Mesenchymal stem cell (in vitro differentiated cells and primary cell): ENCODE data around the gene LRRC45.

Experiments used
- DNase-seq: peaks from one replicate; pipeline ENCODE4 v3.0.0-alpha.2; 2013
- H2AFZ ChIP-seq: one replicate; pipeline ENCODE4 v1.6.1; 2013; ENCODE audit warnings: low read depth, mild to moderate bottlenecking, control low read depth, inconsistent platforms, low read length, moderate library complexity
- H2AK5ac ChIP-seq: 2 replicates; pipeline ENCODE4 v1.6.1; 2013; ENCODE audit warnings: low read length, moderate library complexity, mild to moderate bottlenecking, inconsistent platforms; ENCODE audit not compliant: severe bottlenecking
- H2BK120ac ChIP-seq: one replicate; pipeline ENCODE4 v1.6.1; 2013; ENCODE audit warnings: low read depth, mild to moderate bottlenecking, inconsistent platforms, low read length, moderate library complexity
- H2BK12ac ChIP-seq, 2 experiments: one replicate each; pipeline ENCODE4 v1.6.1; 2013; ENCODE audit warnings: inconsistent platforms in 2 of 2, low read length in 2 of 2, mild to moderate bottlenecking in 2 of 2, moderate library complexity in 2 of 2, control low read depth in 1 of 2
- H2BK15ac ChIP-seq: one replicate; pipeline ENCODE4 v1.6.1; 2013; ENCODE audit warnings: mild to moderate bottlenecking, low read depth, inconsistent platforms; ENCODE audit not compliant: poor library complexity, severe bottlenecking
- H2BK5ac ChIP-seq: 2 replicates; pipeline ENCODE4 v1.6.1; 2013; ENCODE audit warnings: low read depth, mild to moderate bottlenecking, low read length, control low read depth, inconsistent platforms; ENCODE audit not compliant: poor library complexity, severe bottlenecking
- H3K14ac ChIP-seq, 2 experiments: one replicate each; pipeline ENCODE4 v1.6.1; 2013; ENCODE audit warnings: inconsistent platforms in 2 of 2, low read length in 2 of 2, control low read depth in 1 of 2, mild to moderate bottlenecking in 1 of 2, moderate library complexity in 1 of 2
- H3K18ac ChIP-seq, 2 experiments: one replicate each; pipeline ENCODE4 v1.6.1; 2013; ENCODE audit warnings: inconsistent platforms in 2 of 2, low read length in 2 of 2, control low read depth in 1 of 2, low read depth in 1 of 2, mild to moderate bottlenecking in 1 of 2
- H3K23ac ChIP-seq, 2 experiments: one replicate each; pipeline ENCODE4 v1.6.1; 2013; ENCODE audit warnings: inconsistent platforms in 2 of 2, low read length in 2 of 2, mild to moderate bottlenecking in 2 of 2, moderate library complexity in 2 of 2, control low read depth in 1 of 2
- H3K27ac ChIP-seq: 2 replicates; pipeline ENCODE4 v1.5.1; 2013; ENCODE audit warnings: mild to moderate bottlenecking, moderate library complexity, low read length, control low read depth, inconsistent platforms; ENCODE audit not compliant: poor library complexity, severe bottlenecking
- H3K27me3 ChIP-seq, 2 experiments: 2 replicates each; pipeline versions ENCODE4 v1.6.1 to v1.7.0; 2013; ENCODE audit warnings: low read length in 2 of 2, mild to moderate bottlenecking in 2 of 2, moderate library complexity in 2 of 2, control low read depth in 1 of 2, inconsistent platforms in 1 of 2; ENCODE audit not compliant: control insufficient read depth in 1 of 2, insufficient read depth in 1 of 2
- H3K36me3 ChIP-seq, 2 experiments: 2 replicates each; pipeline versions ENCODE4 v1.6.1 to v1.7.0; 2013; ENCODE audit warnings: low read length in 2 of 2, control low read depth in 1 of 2, inconsistent platforms in 1 of 2, low read depth in 1 of 2, mild to moderate bottlenecking in 1 of 2; ENCODE audit not compliant: insufficient read depth in 2 of 2, control insufficient read depth in 1 of 2
- H3K4ac ChIP-seq, 2 experiments: one replicate each; pipeline ENCODE4 v1.6.1; 2013; ENCODE audit warnings: inconsistent platforms in 2 of 2, low read length in 2 of 2, mild to moderate bottlenecking in 2 of 2, moderate library complexity in 2 of 2, control low read depth in 1 of 2, low read depth in 1 of 2
- H3K4me1 ChIP-seq: 2 replicates; pipeline ENCODE4 v1.6.1; 2013; ENCODE audit warnings: low read depth, low read length, control low read depth; ENCODE audit not compliant: control insufficient read depth, insufficient read depth
- H3K4me2 ChIP-seq: 2 replicates; pipeline ENCODE4 v1.6.1; 2013; ENCODE audit warnings: low read length, mild to moderate bottlenecking, inconsistent platforms; ENCODE audit not compliant: poor library complexity, severe bottlenecking
- H3K4me3 ChIP-seq, 2 experiments: 2 replicates each; pipeline versions ENCODE4 v1.5.1 to v1.7.0; 2013; ENCODE audit warnings: low read length in 2 of 2, mild to moderate bottlenecking in 2 of 2, control low read depth in 1 of 2, low read depth in 1 of 2; ENCODE audit not compliant: insufficient read depth in 1 of 2
- H3K79me1 ChIP-seq: replicated peaks from 2 replicates; pipeline ENCODE4 v1.6.1; 2013; ENCODE audit warnings: mild to moderate bottlenecking, control low read depth, low read length, inconsistent platforms; ENCODE audit not compliant: poor library complexity, severe bottlenecking
- H3K9ac ChIP-seq: 2 replicates; pipeline ENCODE4 v1.7.0; 2013; ENCODE audit warnings: mild to moderate bottlenecking, low read length, moderate library complexity
- H3K9me3 ChIP-seq: 2 replicates; pipeline ENCODE4 v1.7.0; 2013; ENCODE audit warnings: mild to moderate bottlenecking, low read length; ENCODE audit not compliant: control insufficient read depth
- H4K8ac ChIP-seq: one replicate; pipeline ENCODE4 v1.6.1; 2013; ENCODE audit warnings: inconsistent platforms, mild to moderate bottlenecking, low read length, moderate library complexity
- H4K91ac ChIP-seq: one replicate; pipeline ENCODE4 v1.6.1; 2013; ENCODE audit warnings: mild to moderate bottlenecking, low read length, inconsistent platforms
- WGBS: methylation state at CpG from one replicate; pipeline ENCODE4 v1.1.7; 2013; ENCODE audit warnings: mixed read lengths; 5-methylcytosine and 5-hydroxymethylcytosine counted together

Gene LRRC45

GRCh38 chr17:82063424-82064415, 40.6 kb downstream of the LRRC45 start:
- H3K4me2 ChIP-seq, result no peak overlapping the region
- no peak overlapping the region for H2AFZ ChIP-seq
- H2AK5ac ChIP-seq, result no peak overlapping the region
- H2BK12ac ChIP-seq, result no peak overlapping the region
- no peak overlapping the region for H2BK120ac ChIP-seq
- H4K91ac ChIP-seq, result no peak overlapping the region
- no peak overlapping the region for H2BK15ac ChIP-seq
- no peak overlapping the region for H3K27ac ChIP-seq
- no peak overlapping the region for H4K8ac ChIP-seq
- WGBS, result 93% methylated on average over 20 of the region's 20 CpGs
- peak overlapping the region in 1 of 2 experiments; percentile 89 for H3K4me3 ChIP-seq
- no peak for DNase-seq
- no peak overlapping the region for H2BK5ac ChIP-seq
- H3K14ac ChIP-seq, result no peak overlapping the region
- no peak overlapping the region for H3K4ac ChIP-seq
- H3K23ac ChIP-seq, result no peak overlapping the region
- H3K9ac ChIP-seq, result peak overlapping the region; percentile 92
- peaks cover 15% of the 10 kb centered on the region for H3K79me1 ChIP-seq
- no peaks in the 10 kb centered on the region for H3K9me3 ChIP-seq
- H3K36me3 ChIP-seq, result peaks cover 47 to 57% of the 10 kb centered on the region in 2 experiments
- no peaks in the 10 kb centered on the region for H3K27me3 ChIP-seq
- peaks cover 25% of the 10 kb centered on the region for H3K4me1 ChIP-seq
- no peak overlapping the region for H3K18ac ChIP-seq

- H2BK12ac ChIP-seq, result peak overlapping the region in 1 of 2 experiments; percentile 11
- no peak overlapping the region for H4K91ac ChIP-seq
- peak overlapping the region; percentile 92 for H3K9ac ChIP-seq
- H2BK120ac ChIP-seq, result no peak overlapping the region
- no peak overlapping the region for H2BK15ac ChIP-seq
- H3K9me3 ChIP-seq, result no peaks in the 10 kb centered on the region
- H2AK5ac ChIP-seq, result no peak overlapping the region
- no peak overlapping the region for H2BK5ac ChIP-seq
- H3K4me2 ChIP-seq, result peak overlapping the region; percentile 96
- peaks cover 24% of the 10 kb centered on the region for H3K4me1 ChIP-seq
- DNase-seq, result no peak
- H3K27me3 ChIP-seq, result no peaks in the 10 kb centered on the region
- H3K36me3 ChIP-seq, result peaks cover 38 to 48% of the 10 kb centered on the region in 2 experiments
- H3K18ac ChIP-seq, result peak overlapping the region in 1 of 2 experiments; percentile 73
- WGBS, result 60% methylated on average over 35 of the region's 36 CpGs
- peaks cover 15% of the 10 kb centered on the region for H3K79me1 ChIP-seq
- H3K27ac ChIP-seq, result no peak overlapping the region
- H3K23ac ChIP-seq, result peak overlapping the region in 1 of 2 experiments; percentile 24
- H3K4me3 ChIP-seq, result peak overlapping the region; percentile 81 to 89
- H3K14ac ChIP-seq, result peak overlapping the region in 1 of 2 experiments; percentile 79
- peak overlapping the region; percentile 95 for H2AFZ ChIP-seq
- H4K8ac ChIP-seq, result peak overlapping the region; percentile 88
- H3K4ac ChIP-seq, result peak overlapping the region in 1 of 2 experiments; percentile 86
These were observed 41.5 kb downstream of the LRRC45 start for GRCh38 chr17:82064433-82065192.

- under 1% methylated on average over 27 of the region's 47 CpGs for WGBS
- H3K4me2 ChIP-seq, result peak overlapping the region; percentile 96
- H4K91ac ChIP-seq, result peak overlapping the region; percentile 28
- H3K9ac ChIP-seq, result peak overlapping the region; percentile 92
- H2BK12ac ChIP-seq, result peak overlapping the region in 1 of 2 experiments; percentile 11
- H3K23ac ChIP-seq, result peak overlapping the region in 1 of 2 experiments; percentile 65
- H2BK120ac ChIP-seq, result peak overlapping the region; percentile 24
- peaks cover 32 to 42% of the 10 kb centered on the region in 2 experiments for H3K36me3 ChIP-seq
- H3K79me1 ChIP-seq, result peaks cover 15% of the 10 kb centered on the region
- H3K14ac ChIP-seq, result peak overlapping the region in 1 of 2 experiments; percentile 79
- H3K27ac ChIP-seq, result no peak overlapping the region
- no peaks in the 10 kb centered on the region for H3K27me3 ChIP-seq
- H2AK5ac ChIP-seq, result no peak overlapping the region
- no peaks in the 10 kb centered on the region for H3K9me3 ChIP-seq
- H3K4ac ChIP-seq, result peak overlapping the region; percentile 86 to 92
- H4K8ac ChIP-seq, result peak overlapping the region; percentile 88
- peaks cover 24% of the 10 kb centered on the region for H3K4me1 ChIP-seq
- peak; percentile 55 for DNase-seq
- no peak overlapping the region for H2BK15ac ChIP-seq
- peak overlapping the region; percentile 73 to 82 for H3K18ac ChIP-seq
- H2BK5ac ChIP-seq, result no peak overlapping the region
- peak overlapping the region; percentile 95 for H2AFZ ChIP-seq
- H3K4me3 ChIP-seq, result peak overlapping the region; percentile 81 to 89
These were observed 42.1 kb downstream of the LRRC45 start for GRCh38 chr17:82065193-82065637.
